Uterus (tissue), 2 donors: ENCODE results near the gene SPAG8.

Source experiments
- CTCF ChIP-seq, 4 experiments: fragments of 200-600 bp in 2 of 4; fragments of 450-650 bp in 2 of 4; sonication (generic) in 2 of 4; IDR thresholded peaks; one replicate each; pipeline ENCODE4 v1.5.1; 2016 to 2019; ENCODE audit warnings: antibody characterized with exemption in 4 of 4, mild to moderate bottlenecking in 2 of 4, moderate library complexity in 1 of 4
- POLR2A ChIP-seq, 2 donors: fragments of 450-650 bp; IDR thresholded peaks; one replicate each; pipeline ENCODE4 v1.6.1; 2016; ENCODE audit warnings: antibody characterized with exemption in 2 of 2, mild to moderate bottlenecking in 1 of 2, moderate library complexity in 1 of 2

GRCh38 chr9:35767458-35767857 is 44.6 kb downstream of the SPAG8 start:
- no peak for TF ChIP-seq CTCF (IDR thresholded peaks at IDR 0.05)
- TF ChIP-seq POLR2A (IDR thresholded peaks at IDR 0.05), result no peak
